LNCaP clone FGC (cell line): Measurements from ENCODE around the gene FNDC3B.

Experiments used
- DNase-seq: peaks from one replicate; pipeline ENCODE4 v3.0.0-alpha.2; 2011; ENCODE audit warnings: low read depth
- H3K4me3 ChIP-seq: 2 replicates; pipeline ENCODE4 v1.5.1; 2011; ENCODE audit warnings: mild to moderate bottlenecking, low read depth, low read length, control low read depth
- CTCF ChIP-seq: IDR thresholded peaks from 2 replicates; pipeline ENCODE4 v1.5.1; 2012; ENCODE audit warnings: mild to moderate bottlenecking; ENCODE audit not compliant: control insufficient read depth, insufficient read depth; ENCODE audit errors: extremely low read depth

Gene FNDC3B

GRCh38 chr3:172158741-172159140 is 119.4 kb downstream of the FNDC3B start:
- DNase-seq, result no peak
- no peak overlapping the region for H3K4me3 ChIP-seq
- no peak for TF ChIP-seq CTCF

DNA sequence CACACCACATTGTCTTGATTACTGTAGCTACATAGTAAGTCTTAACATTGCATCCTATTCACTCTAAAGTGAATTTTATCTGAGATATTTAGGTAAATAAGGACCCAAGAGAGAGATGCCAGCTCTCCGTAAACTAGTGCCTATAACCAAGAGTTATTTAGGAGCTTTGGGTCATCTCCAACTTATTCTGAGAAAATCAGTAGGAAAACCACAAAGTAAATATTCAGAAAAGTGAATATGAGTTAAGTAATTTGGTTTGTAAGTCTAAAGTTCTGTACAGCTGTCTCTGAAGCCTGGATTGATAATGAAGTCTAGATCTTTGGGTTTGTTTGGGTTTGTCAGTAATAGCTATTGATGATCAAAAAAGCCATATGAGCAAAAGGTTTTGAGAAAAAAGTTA is 120.0 kb downstream of the FNDC3B start:
- DNase-seq, result no peak
- no peak overlapping the region for H3K4me3 ChIP-seq
- no peak for TF ChIP-seq CTCF

DNA sequence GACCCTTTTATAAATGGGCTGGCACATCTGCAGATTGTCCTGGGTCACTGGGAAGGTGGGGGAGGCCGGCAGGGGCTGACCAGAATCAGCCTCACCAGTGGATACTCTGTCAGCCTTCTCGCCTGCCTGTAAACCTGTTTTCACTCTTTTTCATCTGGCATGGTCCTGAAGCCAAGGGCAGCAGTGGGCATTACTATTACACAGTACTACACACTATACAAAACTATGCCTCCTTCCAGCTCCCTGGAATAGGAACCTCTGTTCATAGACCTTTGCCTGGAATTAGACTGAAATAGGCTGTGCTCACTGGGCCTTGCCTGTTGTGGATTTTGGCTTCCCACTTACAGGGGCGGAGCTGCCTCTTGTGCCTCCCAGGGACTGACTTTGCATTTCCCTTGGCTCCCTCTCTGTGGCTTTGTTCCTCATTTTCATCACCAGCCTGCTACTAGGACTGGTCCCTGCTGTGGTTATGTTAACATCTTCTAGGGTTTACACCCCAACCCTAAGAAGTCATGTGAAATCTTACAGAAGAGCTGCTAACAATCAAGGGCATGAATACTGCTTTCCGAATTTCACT is 120.7 kb downstream of the FNDC3B start:
- no peak for TF ChIP-seq CTCF
- H3K4me3 ChIP-seq, result no peak overlapping the region
- DNase-seq, result no peak

- TF ChIP-seq CTCF, result no peak
- no peak overlapping the region for H3K4me3 ChIP-seq
- DNase-seq, result no peak
These were observed 121.9 kb downstream of the FNDC3B start for GRCh38 chr3:172161133-172161789.

DNA sequence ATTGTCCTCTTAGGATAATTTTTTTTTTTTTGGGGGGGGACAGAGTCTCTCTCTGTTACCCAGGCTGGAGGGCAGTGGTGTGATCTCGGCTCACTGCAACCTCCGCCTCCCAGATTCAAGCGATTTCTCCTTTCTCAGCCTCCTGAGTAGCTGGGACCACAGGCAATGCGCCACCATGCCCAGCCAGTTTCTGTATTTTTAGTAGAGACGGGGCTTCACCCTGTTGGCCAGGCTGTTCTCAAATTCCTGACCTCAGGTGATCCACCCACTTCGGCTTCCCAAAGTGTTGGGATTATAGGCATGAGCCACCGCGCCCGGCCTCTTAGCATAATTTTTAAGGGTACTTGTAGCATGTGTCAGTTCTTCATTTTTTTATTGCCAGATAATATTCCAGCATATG is 122.6 kb downstream of the FNDC3B start:
- DNase-seq, result no peak
- H3K4me3 ChIP-seq, result no peak overlapping the region
- no peak for TF ChIP-seq CTCF

- no peak overlapping the region for H3K4me3 ChIP-seq
- no peak for TF ChIP-seq CTCF
- DNase-seq, result no peak
These were observed 123.9 kb downstream of the FNDC3B start for GRCh38 chr3:172163320-172163719.
